Heart right ventricle (tissue), 16 donors: ENCODE measurements around the gene DNAH8. TPM values are rescaled to one million over a fixed set of nuclear protein-coding genes. Genes with fewer than 3 reads are reported as not detected.

Source experiments
- ATAC-seq, 8 donors: fragments of 200-7000 bp; cut with Tn5 transposase; one replicate each; pipeline ENCODE4 v1.9.1; 2020; ENCODE audit warnings: mild to moderate bottlenecking in 8 of 8, moderate library complexity in 8 of 8, moderate number of reproducible peaks in 1 of 8
- DNase-seq, 2 donors: peaks; one replicate each; pipeline ENCODE4 v3.0.0-alpha.2; 2020
- H3K27ac ChIP-seq, 10 donors: fragments of 200-600 bp; sonication (generic) in 2 of 10; one replicate each; pipeline versions ENCODE4 v1.5.0 to v1.8.0; 2020 to 2022; ENCODE audit warnings: mild to moderate bottlenecking in 3 of 10
- H3K27me3 ChIP-seq, 7 donors: fragments of 200-600 bp; one replicate each; pipeline ENCODE4 v1.8.0; 2021 to 2022; ENCODE audit warnings: mild to moderate bottlenecking in 2 of 7
- H3K36me3 ChIP-seq, 9 donors: fragments of 200-600 bp; sonication (generic) in 1 of 9; one replicate each; pipeline versions ENCODE4 v1.5.0 to v1.8.0; 2020 to 2022; ENCODE audit warnings: mild to moderate bottlenecking in 2 of 9
- H3K4me1 ChIP-seq, 9 donors: fragments of 200-600 bp; sonication (generic) in 1 of 9; one replicate each; pipeline versions ENCODE4 v1.5.0 to v1.8.0; 2020 to 2022; ENCODE audit warnings: mild to moderate bottlenecking in 4 of 9
- H3K4me3 ChIP-seq, 10 donors: fragments of 200-600 bp; sonication (generic) in 2 of 10; one replicate each; pipeline versions ENCODE4 v1.5.0 to v1.8.0; 2020 to 2022; ENCODE audit warnings: mild to moderate bottlenecking in 7 of 10, moderate library complexity in 2 of 10
- H3K9me3 ChIP-seq, 11 donors: fragments of 200-600 bp in 10 of 11; sonication (generic) in 2 of 11; one replicate each; pipeline versions ENCODE4 v1.5.0 to v1.8.0; 2013 to 2022; ENCODE audit warnings: mild to moderate bottlenecking in 2 of 11, control low read depth in 1 of 11, moderate library complexity in 1 of 11
- CTCF ChIP-seq, 9 donors: fragments of 200-600 bp; sonication (generic) in 2 of 9; IDR thresholded peaks; one replicate each; pipeline versions ENCODE4 v1.5.0 to v1.8.0; 2021 to 2022; ENCODE audit warnings: antibody characterized with exemption in 9 of 9, mild to moderate bottlenecking in 5 of 9, moderate library complexity in 1 of 9
- WGBS, 2 donors: extraction: QIAGEN DNeasy Blood & Tissue Kit; methylation state at CpG; one replicate each; pipeline ENCODE4 v1.1.7; 2013; ENCODE audit warnings: inconsistent platforms in 1 of 2; 5-methylcytosine and 5-hydroxymethylcytosine counted together
- intact Hi-C, 10 donors: fragments of 100-400 bp; cut with DNase I; formaldehyde crosslinking; loops; one replicate each; pipeline versions ENCODE4 v1.11.1 to v1.14.2; 2022
- polyA plus RNA-seq, 2 donors: library from polyadenylated mRNA; stranded (reverse); fragments of 200-250 nt; gene quantifications; one replicate each; pipeline ENCODE4 v1.2.3, GENCODE V29; 2013
- total RNA-seq, 10 donors: library from RNA; stranded (reverse); fragmentation: NEBNext Ultra II Directional in 3 of 10; extraction: Animal tissue kit (Norgen Biotek cat#: 25700) in 3 of 10; gene quantifications; one replicate each; pipeline versions ENCODE4 v1.2.1 to v1.2.4, GENCODE V29; 2021 to 2023
- donor health status: Arrhythmogenic right ventricular cardiomyopathy.
- donor health status: ischemic (EF 13 %, LVEDD 7.1; RV severe dilation, severe dysfunction).
- donor health status: healthy with polysubstance abuse.
- donor health status: DM: no; HTN: yes; CAD: no.
- donor health status: DM: no; HTN: no; CAD: no.
- donor health status: ischemic (EF 25% LVEDD 6.9; RV normal size, moderate dysfunction).
- donor health status: ischemic (EF 25% LVEDD 5.7; RV mildly dilated, moderate dysfunction).
- donor health status: healthy.
- donor health status: DM: yes; HTN: yes; CAD: no.
- donor health status: Ischemic cardiomyopathy.
- donor health status: ischemic (EF 35%, LVEDD 5.7; RV mildly dilated, moderate dysfunction).
- donor health status: nonischemic (EF 11% LVEDD 7.7; RV severe dilation, severe dysfunction).
- donor health status: DM: yes; HTN: yes; CAD: no.
- donor health status: PGD.
- donor health status: ischemic (EF 29% LVEDD 5.4; RV normal size, mild dysfunction).
- donor health status: nonischemic (EF 23%, LVEDD 6.1; RV moderate dilation, normal function).

DNAH8 gene
- total and polyA plus RNA-seq, 12 donors: 0.02 to 0.09 (median 0.03) TPM; not detected in 8

GRCh38 chr6:38702558-38703397 is 12.3 kb upstream of the DNAH8 start, which contains the start of gene GLO1:
Gene GLO1 (minus strand): TSS chr6:38703145. CDS start chr6:38703054, 91 bp downstream.
- Histone ChIP-seq H3K9me3 (peaks cover 0 to 22% (median 7%) of the 10 kb centered on the region in 11 donors), H3K27me3 (peaks cover 0 to 6% (median 0%) of the 10 kb centered on the region in 7 donors), H3K36me3 (peaks cover 0 to 5% (median 0%) of the 10 kb centered on the region in 9 donors), H3K4me3 (peak within 1 kb of the TSS; percentile 47 to 84 (median 73)), H3K4me1 (peaks cover 0 to 11% (median 5%) of the 10 kb centered on the region in 9 donors), H3K27ac (peak within 1 kb of the TSS; percentile 67 to 95 (median 88))
- intact Hi-C loops: loop anchor here in 1 of 10 donors (5.0 kb wide), 1 partner anchor 65 kb away; the partner anchor contains the start of gene BTBD9
- 1% methylated on average over 53 of the region's 53 CpGs for WGBS, 2 donors
- DNase-seq (peak; percentile 96 to 98), ATAC-seq (peak; percentile 100)
- TF ChIP-seq CTCF (IDR thresholded peaks at IDR 0.05): no peak

GRCh38 chr6:38703949-38704590 is 11.0 kb upstream of the DNAH8 start:
- intact Hi-C loops: loop anchor here in 1 of 10 donors (5.0 kb wide), 1 partner anchor 67 kb away; the partner anchor contains the start of gene BTBD9
- TF ChIP-seq CTCF (IDR thresholded peaks at IDR 0.05): no peak

GRCh38 chr6:38705924-38706323 is 9.2 kb upstream of the DNAH8 start:
- intact Hi-C loops: no loop called here
- H3K9me3 ChIP-seq: peaks cover 0 to 5% (median 0%) of the 10 kb centered on the region in 11 donors
- H3K4me1 ChIP-seq: peaks cover 0 to 11% (median 5%) of the 10 kb centered on the region in 9 donors
- ATAC-seq (no peak), DNase-seq (no peak)
- no peaks in the 10 kb centered on the region for H3K36me3 ChIP-seq
- peaks cover 0 to 6% (median 0%) of the 10 kb centered on the region in 7 donors for H3K27me3 ChIP-seq
- no peak for TF ChIP-seq CTCF (IDR thresholded peaks at IDR 0.05)
- WGBS, 2 donors: 67 to 69% methylated on average over 2 of the region's 2 CpGs
- no peak overlapping the region for H3K4me3 ChIP-seq
- H3K27ac ChIP-seq: no peak overlapping the region

More at GRCh38 chr6:38703949-38704590, 11.0 kb upstream of the DNAH8 start:
- WGBS, 2 donors: 80 to 82% methylated on average over 5 of the region's 5 CpGs
- Histone ChIP-seq H3K36me3 (peaks cover 0 to 5% (median 0%) of the 10 kb centered on the region in 9 donors), H3K4me3 (no peak overlapping the region), H3K4me1 (peaks cover 0 to 11% (median 5%) of the 10 kb centered on the region in 9 donors), H3K9me3 (peaks cover 0 to 21% (median 7%) of the 10 kb centered on the region in 11 donors), H3K27me3 (peaks cover 0 to 6% (median 0%) of the 10 kb centered on the region in 7 donors), H3K27ac (no peak overlapping the region)
- no peak for DNase-seq
- ATAC-seq: no peak

GRCh38 chr6:38708496-38708895 is 6.6 kb upstream of the DNAH8 start:
- no peaks in the 10 kb centered on the region for H3K36me3 ChIP-seq
- peaks cover 0 to 2% (median 0%) of the 10 kb centered on the region in 9 donors for H3K4me1 ChIP-seq
- no peaks in the 10 kb centered on the region for H3K9me3 ChIP-seq
- no peak for TF ChIP-seq CTCF (IDR thresholded peaks at IDR 0.05)
- peaks cover 0 to 13% (median 8%) of the 10 kb centered on the region in 7 donors for H3K27me3 ChIP-seq
- WGBS, 2 donors: 56 to 68% methylated on average over 2 of the region's 2 CpGs
- no peak overlapping the region for H3K27ac ChIP-seq
- DNase-seq (no peak), ATAC-seq (no peak)
- intact Hi-C loops: no loop called here
- H3K4me3 ChIP-seq: no peak overlapping the region
